Measurements from ENCODE around the gene KLRG1. TPM values are rescaled to one million over a fixed set of nuclear protein-coding genes. Genes with fewer than 3 reads are reported as not detected.

The KLRG1 gene
- polyA plus RNA-seq, 1 of the 3 experiments (the other 2 are of a cell fraction), result 5.1 TPM

- H3K27ac ChIP-seq (ENCODE audit: low read depth in 2 of 2, low read length in 1 of 2), result no peak overlapping the region
- no peaks in the 10 kb centered on the region for H4K20me1 ChIP-seq (ENCODE audit: insufficient read depth)
- TF ChIP-seq JUND (IDR thresholded peaks at IDR 0.05), result no peak
- no peak for TF ChIP-seq USF2 (IDR thresholded peaks at IDR 0.05; ENCODE audit: borderline replicate concordance, low read depth, low read length)
- no peak for TF ChIP-seq NRF1 (IDR thresholded peaks at IDR 0.05; ENCODE audit: low read depth, low read length)
- TF ChIP-seq RCOR1 (IDR thresholded peaks at IDR 0.05; ENCODE audit: low read length), result no peak
- no peak for TF ChIP-seq RFX5 (IDR thresholded peaks at IDR 0.05; ENCODE audit: low read length)
- TF ChIP-seq YY1 (IDR thresholded peaks at IDR 0.05; ENCODE audit: low read depth), result no peak
- no peak for TF ChIP-seq REST (IDR thresholded peaks at IDR 0.05; ENCODE audit: low read depth, low read length)
- no peak for TF ChIP-seq MEF2A (IDR thresholded peaks at IDR 0.05; ENCODE audit: borderline replicate concordance, low read depth)
- TF ChIP-seq ELF1 (IDR thresholded peaks at IDR 0.05), result no peak
- no peak for TF ChIP-seq FOXM1 (IDR thresholded peaks at IDR 0.05; ENCODE audit: low read depth)
- TF ChIP-seq PBX3 (IDR thresholded peaks at IDR 0.05), result no peak
- no peak for TF ChIP-seq TAF1 (IDR thresholded peaks at IDR 0.05; ENCODE audit: borderline replicate concordance, low read depth, low read length)
- no peak for TF ChIP-seq ZBTB33 (IDR thresholded peaks at IDR 0.05; ENCODE audit: borderline replicate concordance, low read depth)
- no peak for TF ChIP-seq IRF3 (IDR thresholded peaks at IDR 0.05; ENCODE audit: low read depth, low read length)
- TF ChIP-seq FOSL2 (IDR thresholded peaks at IDR 0.05; ENCODE audit: borderline replicate concordance, low read depth), result no peak
- no peak for TF ChIP-seq EP300 (IDR thresholded peaks at IDR 0.05; ENCODE audit: borderline replicate concordance in 1 of 2, low read depth in 1 of 2, low read length in 1 of 2)
- TF ChIP-seq GABPA (IDR thresholded peaks at IDR 0.05; ENCODE audit: low read depth), result no peak
- H3K27me3 ChIP-seq (ENCODE audit: insufficient read depth), result no peaks in the 10 kb centered on the region
- WGBS (ENCODE audit: low lambda C conversion rate), result 21% methylated on average over 2 of the region's 2 CpGs
- H3K9me3 ChIP-seq, result no peaks in the 10 kb centered on the region
- no peaks in the 10 kb centered on the region for H3K36me3 ChIP-seq (replicated peaks in 1 of 2; ENCODE audit: control insufficient read depth in 1 of 2, insufficient read depth in 2 of 2, low read length in 1 of 2)
- no peak overlapping the region for H2AFZ ChIP-seq (ENCODE audit: low read depth)
- H3K4me2 ChIP-seq, result no peak overlapping the region
- H3F3A ChIP-seq (replicated peaks; ENCODE audit: insufficient read depth), result no peaks in the 10 kb centered on the region
- H3K4me1 ChIP-seq (ENCODE audit: control insufficient read depth in 1 of 2, insufficient read depth in 2 of 2, low read depth in 1 of 2, low read length in 1 of 2), result no peaks in the 10 kb centered on the region; a peak in 1 of 4 replicates
- no peaks in the 10 kb centered on the region for H3K9me2 ChIP-seq
- CTCF ChIA-PET, result no interaction called here
- no peaks in the 10 kb centered on the region for H3K79me2 ChIP-seq (ENCODE audit: insufficient read depth)
- H3K4me3 ChIP-seq (ENCODE audit: low read depth in 2 of 2, low read length in 1 of 2), result no peak overlapping the region
- no peak for DNase-seq
- no peak overlapping the region for H3K9ac ChIP-seq
- POLR2A ChIA-PET, result interaction anchor here (0.6 kb wide), 1 partner anchor 68 kb away, joined by 3 read pairs; no protein-coding TSS in a partner anchor
Measured at GRCh38 chr12:8958066-8958465, 31.3 kb upstream of the KLRG1 start.
